HCT116 (cell line): ENCODE results near the gene DNLZ.

ENCODE experiments used
- ATF3 ChIP-seq: IDR thresholded peaks from 2 replicates; pipeline ENCODE4 v1.6.1; 2012
- CEBPB ChIP-seq: IDR thresholded peaks from 2 replicates; pipeline ENCODE4 v1.6.1; 2012; ENCODE audit warnings: low read depth
- EZH2 ChIP-seq: fragments of 200-600 bp; sonication (generic); IDR thresholded peaks from 2 replicates; pipeline ENCODE4 v1.6.1; 2017; ENCODE audit warnings: antibody characterized with exemption, mixed run types
- POLR2A ChIP-seq: IDR thresholded peaks from 2 replicates; pipeline ENCODE4 v1.7.0; 2011; ENCODE audit warnings: borderline replicate concordance; ENCODE audit not compliant: insufficient read depth, insufficient read length; ENCODE audit errors: extremely low read depth
- POLR2AphosphoS5 ChIP-seq: IDR thresholded peaks from 2 replicates; pipeline ENCODE4 v1.6.1; 2011; ENCODE audit warnings: mild to moderate bottlenecking, low read depth, low read length, moderate library complexity
- REST ChIP-seq: IDR thresholded peaks from 2 replicates; pipeline ENCODE4 v1.6.1; 2012; ENCODE audit warnings: low read depth
- YY1 ChIP-seq: IDR thresholded peaks from 2 replicates; pipeline ENCODE4 v1.6.1; 2011; ENCODE audit warnings: low read length, low read depth, moderate library complexity, mild to moderate bottlenecking; ENCODE audit not compliant: insufficient replicate concordance; ENCODE audit errors: extremely low read depth
- TF ChIP-seq, protein P1 (sequence below), 3 experiments: fragments of 200-600 bp in 1 of 3; sonication (generic) in 1 of 3; IDR thresholded peaks in 2 of 3; conservative IDR thresholded peaks in 1 of 3; 2 replicates each; pipeline ENCODE4 v1.5.1; 2012 to 2017; ENCODE audit warnings: low read depth in 2 of 3, low read length in 2 of 3, antibody characterized with exemption in 1 of 3, borderline replicate concordance in 1 of 3, control low read depth in 1 of 3, mild to moderate bottlenecking in 1 of 3, mixed read lengths in 1 of 3, mixed run types in 1 of 3, moderate library complexity in 1 of 3; ENCODE audit not compliant: insufficient read depth in 1 of 3

GRCh38 chr9:136379891-136380290, 16.3 kb upstream of the DNLZ start:
- TF ChIP-seq YY1 (no peak), EZH2 (no peak), POLR2A (no peak), REST (no peak), ATF3 (no peak), POLR2AphosphoS5 (no peak), CEBPB (no peak)
- TF ChIP-seq, protein P1, sequence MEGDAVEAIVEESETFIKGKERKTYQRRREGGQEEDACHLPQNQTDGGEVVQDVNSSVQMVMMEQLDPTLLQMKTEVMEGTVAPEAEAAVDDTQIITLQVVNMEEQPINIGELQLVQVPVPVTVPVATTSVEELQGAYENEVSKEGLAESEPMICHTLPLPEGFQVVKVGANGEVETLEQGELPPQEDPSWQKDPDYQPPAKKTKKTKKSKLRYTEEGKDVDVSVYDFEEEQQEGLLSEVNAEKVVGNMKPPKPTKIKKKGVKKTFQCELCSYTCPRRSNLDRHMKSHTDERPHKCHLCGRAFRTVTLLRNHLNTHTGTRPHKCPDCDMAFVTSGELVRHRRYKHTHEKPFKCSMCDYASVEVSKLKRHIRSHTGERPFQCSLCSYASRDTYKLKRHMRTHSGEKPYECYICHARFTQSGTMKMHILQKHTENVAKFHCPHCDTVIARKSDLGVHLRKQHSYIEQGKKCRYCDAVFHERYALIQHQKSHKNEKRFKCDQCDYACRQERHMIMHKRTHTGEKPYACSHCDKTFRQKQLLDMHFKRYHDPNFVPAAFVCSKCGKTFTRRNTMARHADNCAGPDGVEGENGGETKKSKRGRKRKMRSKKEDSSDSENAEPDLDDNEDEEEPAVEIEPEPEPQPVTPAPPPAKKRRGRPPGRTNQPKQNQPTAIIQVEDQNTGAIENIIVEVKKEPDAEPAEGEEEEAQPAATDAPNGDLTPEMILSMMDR (IDR thresholded peaks at IDR 0.05 in 2 of 3, conservative IDR thresholded peaks at IDR 0.05 in 1 of 3; ENCODE audit: borderline replicate concordance in 1 of 3, insufficient read depth in 1 of 3, low read depth in 2 of 3, low read length in 2 of 3), result no peak
